Dedifferentiated amniotic fluid mesenchymal stem cell (primary cell): ENCODE results near the gene SPRN.

Experiments
- DNase-seq: peaks from one replicate; pipeline ENCODE4 v3.0.0-alpha.2; 2016; ENCODE audit errors: extremely low spot score

The SPRN gene

DNA sequence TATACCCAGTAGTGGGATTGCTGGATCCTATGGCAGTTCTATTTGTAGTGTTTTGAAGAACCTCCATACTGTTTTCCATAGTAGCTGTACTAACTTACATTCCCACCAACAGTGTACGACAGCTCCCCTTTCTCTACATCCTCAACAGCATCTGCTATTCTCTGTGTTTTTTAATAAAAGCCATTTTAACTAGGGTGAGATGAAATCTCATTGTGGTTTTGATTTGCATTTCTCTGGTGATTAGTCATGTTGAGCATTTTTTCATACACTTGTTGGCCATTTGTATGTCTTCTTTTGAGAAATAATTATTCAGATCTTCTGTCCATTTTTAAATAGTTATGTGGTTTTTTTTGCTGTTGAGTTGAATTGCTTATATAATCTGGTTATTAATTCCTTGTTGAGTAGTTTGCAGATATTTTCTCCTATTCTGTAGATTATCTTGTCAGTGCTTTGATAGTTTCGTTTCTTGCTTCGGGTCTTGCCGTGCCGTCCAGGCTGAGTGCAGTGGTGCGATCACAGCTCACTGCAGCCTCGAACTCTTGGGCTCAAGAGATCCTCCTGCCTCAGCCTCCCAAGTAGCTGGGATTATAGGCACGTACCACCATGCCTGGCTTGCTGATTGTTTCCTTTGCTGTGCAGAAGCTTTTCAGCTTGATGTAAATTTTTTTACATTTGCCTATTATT, 18.4 kb downstream of the SPRN start:
- DNase-seq: no peak

GRCh38 chr10:133405272-133405671, 19.2 kb downstream of the SPRN start:
- no peak for DNase-seq

DNA sequence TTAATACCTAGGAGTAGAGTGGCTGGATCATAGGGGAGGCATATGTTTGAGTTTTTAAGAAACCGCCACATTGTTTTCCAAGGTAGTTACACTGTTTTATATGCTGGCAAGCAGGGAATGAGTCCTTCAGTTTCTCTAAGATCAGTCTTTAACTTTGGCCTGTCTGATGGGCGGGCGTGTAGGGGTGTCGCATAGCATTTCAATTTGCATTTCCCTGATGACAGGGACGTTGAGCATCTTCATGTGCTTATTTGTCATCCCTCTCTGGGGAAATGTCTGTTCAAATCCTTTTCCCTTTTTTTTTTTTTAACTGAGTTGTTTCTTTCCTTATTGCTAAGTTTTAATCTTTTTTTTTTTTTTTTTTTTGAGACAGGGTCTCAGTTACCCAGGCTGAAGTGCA, 20.6 kb downstream of the SPRN start:
- no peak for DNase-seq

GRCh38 chr10:133403359-133403758, 21.1 kb downstream of the SPRN start:
- no peak for DNase-seq

GRCh38 chr10:133401981-133402725, 22.3 kb downstream of the SPRN start:
- no peak for DNase-seq

DNA sequence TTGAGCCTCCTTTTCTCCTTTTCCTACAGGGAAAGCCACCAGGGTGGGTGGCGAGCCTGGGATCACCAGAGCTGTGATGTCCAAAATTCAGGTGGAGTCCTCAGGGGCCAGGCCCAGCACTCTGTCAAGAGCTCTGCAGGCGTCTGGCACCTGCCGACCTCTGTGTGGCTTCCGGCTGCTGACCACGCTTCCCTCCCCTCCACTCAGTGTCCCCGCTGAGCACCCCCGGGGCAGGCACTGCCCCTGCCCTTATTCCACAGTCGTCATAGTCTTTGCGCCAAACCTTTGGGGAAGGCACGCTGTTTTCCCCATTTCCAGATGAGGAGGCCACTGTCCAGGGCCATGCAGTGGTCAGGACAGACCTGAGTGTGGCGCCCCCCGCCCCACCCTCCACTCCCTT, 22.9 kb downstream of the SPRN start:
- no peak for DNase-seq

DNA sequence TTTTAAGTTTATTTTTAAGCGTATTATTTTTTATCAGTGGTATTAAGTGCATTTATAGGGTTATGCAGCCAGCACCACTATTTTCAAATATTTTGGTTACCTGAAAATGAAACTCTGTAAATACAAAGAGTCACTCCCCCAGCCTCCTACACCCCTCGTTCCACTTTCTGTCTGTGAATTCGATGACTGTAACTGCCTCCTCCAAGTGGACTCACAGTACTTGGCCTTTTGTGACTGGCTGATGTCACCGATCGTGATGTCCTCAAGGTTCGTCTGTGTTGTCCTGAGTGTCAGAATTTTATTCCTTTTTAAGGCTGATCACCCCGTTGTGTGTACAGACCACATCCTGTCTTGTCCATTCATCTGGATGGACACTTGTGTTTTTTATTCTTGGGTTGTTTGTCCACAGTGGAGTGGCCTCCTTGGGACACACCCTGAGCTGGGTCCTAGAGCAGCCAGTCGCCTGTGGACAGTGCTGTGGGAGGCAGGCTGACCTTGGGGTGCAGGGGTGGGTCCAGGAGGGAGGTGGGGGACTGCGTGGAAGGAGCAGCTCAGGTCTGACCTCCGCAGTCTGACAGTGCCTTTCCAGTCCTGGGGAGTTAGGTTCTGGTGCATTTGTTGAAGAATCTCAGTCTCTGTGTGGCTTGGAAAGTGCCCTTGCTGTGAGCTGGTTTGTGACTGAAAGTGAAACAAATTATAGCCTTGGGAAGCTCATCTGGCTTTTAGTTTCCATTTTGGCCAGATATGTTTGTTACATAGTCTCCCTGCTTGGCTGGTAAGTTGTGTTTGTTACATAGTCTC, 23.6 kb downstream of the SPRN start:
- no peak for DNase-seq

GRCh38 chr10:133399123-133399601, 25.3 kb downstream of the SPRN start:
- no peak for DNase-seq

- DNase-seq: no peak
These were observed 26.5 kb downstream of the SPRN start for GRCh38 chr10:133397938-133398337.

DNA sequence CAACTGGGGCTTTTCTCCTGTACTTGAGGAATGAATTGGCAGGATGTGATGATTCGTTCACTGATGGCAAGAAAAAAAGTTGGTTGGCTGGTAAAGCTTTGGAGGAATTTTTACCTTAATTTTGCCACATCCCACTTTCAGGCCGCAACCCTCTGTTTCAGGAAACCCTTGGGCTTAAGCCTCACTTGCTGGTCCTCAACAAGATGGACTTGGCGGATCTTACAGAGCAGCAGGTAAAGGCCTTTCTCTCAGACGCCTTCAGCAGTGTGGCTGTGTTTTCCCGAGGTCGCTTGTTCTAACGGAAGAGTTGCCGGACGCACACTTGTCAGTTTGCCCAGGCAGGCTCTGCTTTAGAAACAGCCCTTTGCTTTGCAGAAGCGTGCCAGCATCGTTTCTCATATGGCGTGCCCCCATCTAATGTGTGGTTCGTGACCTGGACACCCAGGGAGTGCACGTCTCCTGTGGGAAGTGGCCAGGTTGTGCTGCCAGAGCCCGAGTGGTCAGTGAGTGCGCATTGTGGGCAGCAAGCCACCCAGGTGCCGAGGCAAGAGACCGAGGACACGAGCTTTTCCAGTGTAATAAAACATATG, 28.3 kb downstream of the SPRN start:
- DNase-seq: no peak

DNA sequence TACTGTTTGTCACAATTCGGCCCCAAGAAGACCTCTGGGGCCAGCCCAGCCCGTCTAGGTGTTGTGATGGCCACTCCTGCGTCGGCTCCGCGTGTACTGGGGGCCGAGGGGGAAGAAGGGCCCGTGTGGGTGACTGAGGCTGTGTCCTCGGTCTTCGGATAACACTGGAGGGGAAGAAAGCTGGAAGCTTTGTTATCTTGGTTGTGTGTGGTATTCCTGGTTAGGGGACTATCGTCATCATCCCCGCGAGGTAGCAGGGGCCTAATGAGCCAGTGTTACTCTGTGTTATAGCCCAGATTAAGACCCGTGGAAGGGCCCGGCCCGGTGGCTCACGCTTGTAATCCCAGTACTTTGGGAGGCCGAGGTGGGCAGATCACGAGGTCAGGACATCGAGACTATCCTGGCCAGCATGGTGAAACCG, 29.6 kb downstream of the SPRN start:
- no peak for DNase-seq

DNA sequence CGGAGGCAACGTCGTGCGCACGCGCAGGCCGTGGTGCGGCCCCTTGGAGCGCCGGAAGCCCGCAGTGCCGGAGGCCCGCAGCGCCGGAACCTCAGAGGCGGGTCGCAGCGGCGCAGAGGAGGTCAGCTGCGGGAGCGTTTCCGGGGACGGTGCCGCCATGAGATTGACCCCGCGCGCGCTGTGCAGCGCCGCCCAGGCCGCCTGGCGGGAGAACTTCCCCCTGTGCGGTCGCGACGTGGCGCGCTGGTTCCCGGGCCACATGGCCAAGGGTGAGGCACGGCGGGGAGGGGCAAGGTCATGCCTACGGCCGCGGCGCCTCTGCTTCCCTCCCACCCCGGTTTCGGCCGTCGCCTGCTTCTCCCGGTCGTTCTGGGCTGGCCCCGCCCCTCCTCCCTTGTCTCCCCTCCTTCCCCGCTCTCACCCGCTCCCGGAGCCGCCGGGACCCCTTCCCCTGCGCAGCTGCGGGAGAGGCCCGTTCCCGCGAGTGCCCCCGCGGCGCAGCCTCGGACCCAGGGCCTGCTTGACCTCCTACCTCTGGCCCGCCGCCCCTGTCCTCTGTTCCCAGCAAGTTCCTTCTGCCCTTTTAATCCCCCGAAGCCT, 30.3 kb downstream of the SPRN start, which contains the start of gene MTG1:
Gene MTG1 (plus strand): TSS at position 94 of the 600 bp plus-strand sequence. CDS start 64 bp downstream, at position 158.
- DNase-seq: peak; percentile 89

- DNase-seq: no peak
These were observed 30.9 kb downstream of the SPRN start for GRCh38 chr10:133393401-133394063.

DNA sequence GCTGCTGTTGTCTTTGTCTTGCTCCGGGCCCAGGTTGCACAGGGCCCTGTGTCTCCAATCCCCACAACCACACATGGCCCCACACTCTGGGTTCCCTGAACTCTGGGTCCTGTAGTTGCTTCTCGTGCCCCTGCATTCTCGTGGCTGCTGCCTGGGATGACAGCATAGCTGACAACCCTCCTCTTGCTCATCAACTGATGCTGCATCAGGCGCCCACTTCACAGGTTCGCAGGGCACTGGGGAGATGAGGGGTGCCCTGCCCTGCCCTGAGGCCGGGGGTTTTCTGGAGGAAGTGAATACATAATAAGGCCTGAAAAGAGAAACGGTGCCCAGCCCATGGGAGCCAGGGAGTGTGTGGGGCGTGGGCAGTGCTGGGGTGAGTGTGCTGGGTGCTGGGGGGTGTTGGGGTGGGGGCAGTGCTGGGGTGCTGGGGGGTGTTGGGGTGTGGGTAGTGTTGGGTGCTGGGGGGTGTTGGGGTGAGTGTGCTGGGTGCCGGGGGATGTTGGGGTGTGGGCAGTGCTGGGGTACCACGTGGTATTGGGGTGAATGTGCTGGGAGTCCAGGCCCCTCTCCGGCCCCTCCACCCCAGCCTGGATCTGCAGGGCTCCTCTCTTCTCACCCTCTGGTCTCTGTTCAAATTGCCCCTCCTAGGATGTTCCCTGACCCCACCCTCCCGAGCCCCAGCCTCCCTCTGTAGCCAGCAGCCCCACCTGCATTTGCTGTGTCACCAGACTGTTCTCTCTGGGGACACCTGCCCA, 32.5 kb downstream of the SPRN start:
- no peak for DNase-seq

DNA sequence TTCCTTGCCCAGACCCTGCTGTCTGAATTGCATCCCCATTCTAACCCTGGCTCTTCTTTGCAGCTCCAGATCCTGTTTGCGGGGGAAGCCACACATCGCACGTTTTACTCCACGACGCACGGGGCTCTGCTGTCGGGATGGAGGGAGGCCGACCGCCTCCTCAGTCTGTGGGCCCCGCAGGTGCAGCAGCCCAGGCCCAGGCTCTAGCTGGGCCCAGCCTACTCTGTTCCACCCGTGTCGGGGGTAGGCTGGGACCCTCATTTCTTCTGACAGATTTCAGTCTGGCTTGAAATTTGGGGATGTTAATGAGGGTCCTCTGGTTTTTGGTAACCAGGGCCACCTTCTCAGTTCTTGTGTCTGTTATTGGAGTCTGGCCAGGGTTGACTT, 33.2 kb downstream of the SPRN start:
- DNase-seq: no peak

- no peak for DNase-seq
These were observed 33.7 kb downstream of the SPRN start for GRCh38 chr10:133390597-133391248.

- DNase-seq: no peak
These were observed 35.2 kb downstream of the SPRN start for GRCh38 chr10:133388973-133389818.

- DNase-seq: no peak
These were observed 36.0 kb downstream of the SPRN start for GRCh38 chr10:133388236-133388972.
